Ectodermal cell (in vitro differentiated cells): ENCODE measurements around the gene APBA2.

Experiments used
- H3K27ac ChIP-seq: 2 replicates; pipeline ENCODE4 v1.7.0; 2013; ENCODE audit warnings: mild to moderate bottlenecking, low read depth, low read length; ENCODE audit not compliant: insufficient read depth, poor library complexity, severe bottlenecking
- H3K27me3 ChIP-seq: 2 replicates; pipeline ENCODE4 v1.7.0; 2013; ENCODE audit warnings: mild to moderate bottlenecking, low read length; ENCODE audit not compliant: insufficient read depth, control insufficient read depth, poor library complexity, severe bottlenecking
- H3K36me3 ChIP-seq: one replicate; pipeline ENCODE4 v1.7.0; 2013; ENCODE audit warnings: low read length; ENCODE audit not compliant: control insufficient read depth, insufficient read depth
- H3K4me1 ChIP-seq: one replicate; pipeline ENCODE4 v1.7.0; 2013; ENCODE audit warnings: low read length; ENCODE audit not compliant: control insufficient read depth, insufficient read depth
- H3K4me3 ChIP-seq: 2 replicates; pipeline ENCODE4 v1.7.0; 2013; ENCODE audit warnings: low read depth, low read length, control low read depth; ENCODE audit not compliant: insufficient read depth
- H3K9me3 ChIP-seq: 2 replicates; pipeline ENCODE4 v1.7.0; 2013; ENCODE audit warnings: mild to moderate bottlenecking, low read length, moderate library complexity; ENCODE audit not compliant: control insufficient read depth
- WGBS, 2 experiments: methylation state at CpG; one replicate each; pipeline ENCODE4 v1.1.7; 2013; ENCODE audit warnings: missing lambda C conversion rate in 2 of 2; 5-methylcytosine and 5-hydroxymethylcytosine counted together

Gene APBA2

DNA sequence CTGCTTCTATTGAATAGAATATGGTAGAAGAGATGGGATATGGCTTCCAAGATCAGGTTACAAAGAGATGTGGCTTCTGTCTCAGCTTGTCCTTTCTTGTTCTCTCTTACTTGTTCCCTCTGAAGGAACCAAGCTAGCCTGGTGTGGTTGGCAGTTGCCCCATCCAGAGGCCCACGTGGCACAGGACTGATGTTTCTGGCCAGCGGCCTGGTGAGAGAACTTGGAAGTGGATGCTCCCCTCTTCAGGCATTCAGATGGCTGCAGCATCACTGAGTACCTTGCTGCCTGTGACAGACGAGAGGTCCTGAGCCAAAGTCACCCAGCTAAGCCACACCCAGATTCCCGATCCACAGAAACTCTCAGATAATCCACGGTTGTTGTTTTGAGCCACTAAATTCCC is 200.2 kb downstream of the APBA2 start:
- no peaks in the 10 kb centered on the region for H3K36me3 ChIP-seq
- H3K9me3 ChIP-seq, result no peaks in the 10 kb centered on the region
- peaks cover 10% of the 10 kb centered on the region for H3K4me1 ChIP-seq
- no peaks in the 10 kb centered on the region for H3K27me3 ChIP-seq
- no peak overlapping the region for H3K4me3 ChIP-seq
- no peak overlapping the region for H3K27ac ChIP-seq
- WGBS, 2 experiments, result 82 to 91% methylated on average over 5 of the region's 5 CpGs

DNA sequence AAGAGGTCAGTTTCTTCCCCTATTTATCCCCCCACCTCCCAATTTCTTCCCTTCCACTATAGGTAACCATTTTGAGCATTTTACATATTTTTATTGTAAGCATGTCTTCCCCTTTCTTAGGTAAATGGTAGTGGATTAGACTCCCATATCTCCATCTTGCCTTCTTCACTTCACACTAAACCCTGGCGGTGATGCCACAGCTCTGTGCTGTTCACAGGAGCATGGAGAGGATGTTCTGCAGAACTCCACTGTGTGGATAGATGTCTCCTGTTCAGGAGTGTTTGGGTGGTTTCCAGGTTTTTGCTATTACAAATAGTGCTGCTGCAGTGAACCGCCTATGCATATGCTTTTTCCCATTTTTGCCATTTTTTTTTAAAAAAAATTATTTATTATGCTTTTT is 201.1 kb downstream of the APBA2 start:
- H3K4me1 ChIP-seq, result peaks cover 6% of the 10 kb centered on the region
- no peaks in the 10 kb centered on the region for H3K36me3 ChIP-seq
- H3K4me3 ChIP-seq, result no peak overlapping the region
- H3K9me3 ChIP-seq, result no peaks in the 10 kb centered on the region
- 92 to 93% methylated on average over 2 of the region's 2 CpGs for WGBS, 2 experiments
- H3K27ac ChIP-seq, result no peak overlapping the region
- no peaks in the 10 kb centered on the region for H3K27me3 ChIP-seq

DNA sequence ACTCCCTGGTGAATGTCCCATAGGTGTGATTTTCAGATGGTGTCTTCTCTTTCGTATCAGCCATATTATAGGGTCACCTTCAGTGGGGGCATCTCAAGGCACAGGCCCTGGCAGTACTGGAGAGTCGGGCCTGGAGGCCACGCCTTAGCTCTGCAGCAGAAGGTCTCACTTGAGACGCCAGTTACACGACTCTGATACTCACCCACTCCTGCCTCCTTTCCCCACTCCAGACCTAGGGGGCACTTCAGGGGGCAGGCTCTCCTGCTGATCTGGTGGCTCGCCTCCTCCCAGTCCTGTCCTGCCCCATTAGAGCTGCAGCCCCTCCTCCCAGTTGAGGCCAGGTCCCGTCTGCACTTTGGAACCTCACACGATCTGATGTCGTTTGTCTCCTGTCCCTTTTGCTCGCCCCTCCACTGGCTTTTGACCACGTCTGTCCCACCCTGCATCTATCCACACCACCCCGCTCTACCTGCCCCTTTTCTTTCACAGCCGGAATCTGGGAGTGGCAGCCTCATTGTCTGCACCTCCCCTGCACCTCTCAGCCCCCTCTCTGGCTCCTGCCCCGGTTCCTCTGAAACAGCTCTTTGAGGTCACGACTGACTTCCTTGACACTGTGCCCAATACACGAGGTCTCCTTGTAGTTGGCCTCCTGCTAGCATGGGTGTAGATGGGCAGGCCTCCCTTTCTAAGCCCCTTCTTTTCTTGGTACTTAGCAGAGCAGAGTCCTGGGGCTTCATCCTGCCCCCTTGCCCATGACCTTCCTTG is 201.9 kb downstream of the APBA2 start:
- H3K4me1 ChIP-seq, result peaks cover 6% of the 10 kb centered on the region
- H3K36me3 ChIP-seq, result no peaks in the 10 kb centered on the region
- 91 to 93% methylated on average over 16 of the region's 16 CpGs for WGBS, 2 experiments
- no peaks in the 10 kb centered on the region for H3K27me3 ChIP-seq
- no peak overlapping the region for H3K27ac ChIP-seq
- H3K9me3 ChIP-seq, result no peaks in the 10 kb centered on the region
- H3K4me3 ChIP-seq, result no peak overlapping the region

DNA sequence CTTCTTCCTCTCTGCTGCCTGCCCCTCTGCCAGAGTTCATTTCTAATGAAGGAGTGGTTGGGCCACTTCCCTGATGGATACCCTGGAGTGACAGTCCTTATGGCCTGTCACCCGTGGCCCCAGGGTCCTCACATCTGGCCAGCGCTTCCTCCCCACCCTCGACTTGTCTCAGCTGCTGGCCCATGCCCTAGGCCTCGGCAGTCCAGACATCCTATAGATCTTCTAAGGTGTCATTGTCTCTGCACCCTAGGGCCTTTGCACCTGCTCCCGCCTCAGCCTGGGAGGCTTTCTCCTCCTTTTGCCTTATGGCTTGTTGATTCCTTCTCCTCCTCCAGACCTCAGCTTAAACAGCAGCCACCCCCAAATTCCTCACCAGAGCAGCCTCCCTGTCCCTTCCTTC is 202.9 kb downstream of the APBA2 start:
- Histone ChIP-seq H3K4me1 (peaks cover 6% of the 10 kb centered on the region), H3K27me3 (no peaks in the 10 kb centered on the region), H3K9me3 (no peaks in the 10 kb centered on the region), H3K4me3 (no peak overlapping the region), H3K27ac (no peak overlapping the region), H3K36me3 (no peaks in the 10 kb centered on the region)
- 94 to 95% methylated on average over 5 of the region's 5 CpGs for WGBS, 2 experiments

DNA sequence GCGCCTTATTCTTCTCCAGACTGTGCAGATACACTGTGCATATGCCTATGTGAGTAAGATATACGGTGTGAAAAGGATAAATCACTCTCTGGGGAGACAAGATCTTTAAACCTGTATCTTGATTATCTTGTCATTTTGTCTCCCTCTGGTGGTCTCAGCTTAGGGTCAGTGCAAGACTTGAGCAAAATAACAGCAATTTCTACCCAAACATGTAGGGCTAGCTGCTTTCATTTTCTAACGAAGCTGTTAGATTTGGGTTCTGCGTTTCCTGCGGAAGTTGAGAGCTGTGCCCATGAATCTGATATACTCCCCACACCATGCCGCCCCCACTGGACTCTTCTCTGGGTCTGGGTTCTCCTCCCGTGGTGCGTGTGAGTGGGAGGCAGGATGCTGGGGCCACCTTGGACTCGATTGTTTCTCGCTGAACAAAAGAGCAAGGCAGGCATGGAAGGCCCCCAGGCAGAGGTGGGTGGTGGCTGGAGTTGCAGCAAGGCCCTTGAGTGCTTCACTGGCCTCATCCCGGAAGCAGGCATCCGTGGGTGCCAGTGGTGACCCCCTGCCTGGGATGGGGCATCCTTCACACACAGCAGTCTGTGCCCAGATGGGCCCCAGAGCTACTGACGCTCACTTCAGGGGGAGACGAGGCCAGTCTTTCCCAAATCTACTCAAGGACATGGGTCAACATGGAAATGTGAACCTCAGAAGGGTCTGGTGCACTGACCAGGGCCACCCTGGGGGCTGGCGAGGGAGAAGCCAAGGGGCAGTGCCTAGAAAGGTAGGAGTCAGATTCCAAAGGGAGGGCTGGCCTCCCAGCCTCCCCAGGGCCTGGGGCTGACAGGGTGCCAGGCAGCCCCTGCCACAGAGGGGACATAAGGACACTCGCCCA is 204.2 kb downstream of the APBA2 start:
- no peaks in the 10 kb centered on the region for H3K27me3 ChIP-seq
- H3K36me3 ChIP-seq, result no peaks in the 10 kb centered on the region
- H3K27ac ChIP-seq, result no peak overlapping the region
- H3K9me3 ChIP-seq, result no peaks in the 10 kb centered on the region
- 85 to 89% methylated on average over 16 of the region's 16 CpGs for WGBS, 2 experiments
- H3K4me3 ChIP-seq, result no peak overlapping the region
- H3K4me1 ChIP-seq, result peaks cover 6% of the 10 kb centered on the region

DNA sequence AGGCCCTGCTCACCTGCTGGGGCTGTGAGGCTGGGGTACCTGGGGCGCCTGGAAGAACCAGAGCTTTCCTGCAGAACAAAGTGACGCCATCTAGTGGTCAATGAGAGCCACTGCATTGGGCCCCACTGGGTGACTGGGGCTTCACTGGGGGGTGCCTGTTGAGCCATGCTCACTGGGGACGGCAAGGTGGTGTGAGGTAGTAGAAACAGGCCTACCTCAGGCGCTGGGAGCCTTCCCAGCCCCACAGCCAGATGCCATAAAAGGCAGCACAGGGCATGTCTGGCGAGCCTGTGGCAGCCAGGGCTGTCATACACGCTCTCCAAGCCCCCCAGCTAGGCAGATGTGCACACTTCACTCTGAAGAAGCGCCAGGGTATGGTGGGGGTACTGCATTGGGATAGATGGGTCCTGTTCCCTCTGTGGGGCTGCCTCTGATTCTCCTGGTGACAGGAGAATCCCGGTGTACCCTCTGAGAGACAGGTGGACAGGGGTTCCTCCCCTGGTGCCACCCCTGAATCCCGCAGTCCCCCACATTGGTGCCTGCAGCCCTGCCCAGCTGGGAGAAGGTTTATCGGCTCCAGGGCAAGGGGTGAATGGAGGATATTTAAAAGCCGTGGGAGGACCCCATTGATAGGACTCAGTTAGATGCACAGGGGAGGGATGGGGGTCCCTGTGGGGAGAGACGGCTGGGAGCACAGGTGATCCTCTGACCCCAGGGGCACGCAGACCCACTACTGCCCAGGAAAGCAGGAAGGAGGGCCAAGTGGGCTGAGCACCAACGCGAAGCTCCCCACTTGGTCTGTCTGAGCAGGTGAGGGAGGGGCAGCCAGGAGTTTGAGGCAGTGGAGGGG is 205.1 kb downstream of the APBA2 start:
- no peak overlapping the region for H3K4me3 ChIP-seq
- H3K36me3 ChIP-seq, result no peaks in the 10 kb centered on the region
- 84 to 86% methylated on average over 15 of the region's 15 CpGs for WGBS, 2 experiments

DNA sequence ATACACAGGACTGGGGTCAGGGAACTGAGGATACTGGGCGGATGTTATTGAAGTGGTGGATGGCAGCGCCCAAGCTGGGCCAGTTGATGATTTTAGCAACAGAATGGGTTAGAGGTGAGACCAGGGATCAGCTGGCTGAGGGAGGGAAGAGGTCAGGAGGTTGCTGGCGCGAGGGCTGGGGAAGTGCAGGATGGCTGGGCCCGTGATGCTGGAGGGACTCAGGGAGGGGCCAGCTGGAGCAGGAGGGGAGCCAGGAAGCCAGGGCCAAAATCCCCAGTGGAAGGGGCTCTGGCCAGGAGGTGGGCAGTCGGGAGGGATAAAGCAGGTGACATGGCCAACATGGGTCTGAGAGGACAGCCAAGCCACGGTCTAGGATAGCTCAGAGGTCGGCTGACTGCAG is 205.9 kb downstream of the APBA2 start:
- no peaks in the 10 kb centered on the region for H3K4me1 ChIP-seq
- no peaks in the 10 kb centered on the region for H3K36me3 ChIP-seq
- 91% methylated on average over 8 of the region's 8 CpGs for WGBS, 2 experiments
- H3K4me3 ChIP-seq, result no peak overlapping the region
- no peaks in the 10 kb centered on the region for H3K27me3 ChIP-seq
- no peak overlapping the region for H3K27ac ChIP-seq
- H3K9me3 ChIP-seq, result no peaks in the 10 kb centered on the region

More for the DNA sequence above, 205.1 kb downstream of the APBA2 start:
- H3K27me3 ChIP-seq, result no peaks in the 10 kb centered on the region
- H3K27ac ChIP-seq, result no peak overlapping the region
- peaks cover 3% of the 10 kb centered on the region for H3K4me1 ChIP-seq
- no peaks in the 10 kb centered on the region for H3K9me3 ChIP-seq

DNA sequence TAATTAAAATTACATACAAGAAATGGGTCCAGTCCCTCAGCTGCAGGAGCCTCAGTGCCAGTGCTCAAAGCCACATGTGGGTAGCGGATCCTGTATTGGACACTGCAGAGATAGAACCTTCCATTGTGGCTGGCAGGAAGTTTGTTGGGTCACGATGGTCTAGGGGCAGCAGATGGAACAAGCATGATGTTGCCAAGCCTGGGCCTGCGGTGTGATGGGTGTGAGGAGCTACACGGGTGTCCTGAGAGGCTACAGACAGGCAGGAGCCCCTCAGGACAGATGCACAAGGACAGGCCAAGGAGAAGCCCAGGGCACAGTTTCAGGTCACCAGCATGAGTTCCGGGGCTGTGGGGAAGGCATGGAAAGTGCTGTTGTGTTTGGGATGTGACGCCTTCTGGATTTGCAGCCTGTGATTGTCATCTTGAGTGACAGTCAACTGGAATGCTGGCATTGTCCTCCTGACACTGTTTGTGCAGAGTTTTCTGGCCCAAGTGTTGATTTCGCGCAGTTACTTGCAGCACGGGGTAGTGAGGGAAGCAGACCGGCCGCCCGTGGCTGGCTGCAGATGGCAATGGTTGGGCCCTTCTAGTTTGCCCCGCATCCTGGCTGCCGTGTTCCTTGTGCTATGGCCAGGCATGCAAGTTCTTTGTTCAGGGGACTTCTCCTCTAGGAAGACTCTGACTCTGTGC is 206.7 kb downstream of the APBA2 start:
- no peaks in the 10 kb centered on the region for H3K9me3 ChIP-seq
- no peak overlapping the region for H3K27ac ChIP-seq
- WGBS, 2 experiments, result 94 to 95% methylated on average over 14 of the region's 14 CpGs
- H3K4me3 ChIP-seq, result no peak overlapping the region
- H3K36me3 ChIP-seq, result no peaks in the 10 kb centered on the region
- no peaks in the 10 kb centered on the region for H3K27me3 ChIP-seq
- H3K4me1 ChIP-seq, result no peaks in the 10 kb centered on the region

DNA sequence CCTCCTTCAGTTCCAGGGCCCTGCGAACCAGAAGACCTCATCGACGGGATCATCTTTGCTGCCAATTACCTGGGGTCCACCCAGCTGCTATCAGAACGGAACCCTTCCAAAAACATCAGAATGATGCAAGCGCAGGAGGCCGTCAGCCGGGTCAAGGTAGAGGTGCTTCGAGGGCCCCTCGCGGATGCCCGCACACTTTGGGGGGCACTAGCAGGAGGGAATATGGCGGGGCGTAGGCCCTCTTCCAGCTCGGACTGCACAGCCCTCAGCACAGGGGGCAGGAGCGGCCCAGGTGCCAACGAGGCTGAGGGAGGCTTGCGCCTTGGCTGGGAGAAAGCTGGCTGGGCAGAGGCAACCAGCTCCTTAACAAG is 207.3 kb downstream of the APBA2 start:
- 96% methylated on average over 17 of the region's 17 CpGs for WGBS, 2 experiments
- no peaks in the 10 kb centered on the region for H3K36me3 ChIP-seq
- H3K27ac ChIP-seq, result no peak overlapping the region
- H3K27me3 ChIP-seq, result no peaks in the 10 kb centered on the region
- no peaks in the 10 kb centered on the region for H3K4me1 ChIP-seq
- H3K9me3 ChIP-seq, result no peaks in the 10 kb centered on the region
- no peak overlapping the region for H3K4me3 ChIP-seq
